Heart left ventricle (tissue), 16 donors: Measurements from ENCODE around the gene PXK. TPM values are rescaled to one million over a fixed set of nuclear protein-coding genes. Genes with fewer than 3 reads are reported as not detected.

Experiments
- ATAC-seq, 4 donors: fragments of 200-7000 bp; cut with Tn5 transposase; one replicate each; pipeline ENCODE4 v1.9.1; 2020 to 2022; ENCODE audit warnings: moderate library complexity in 4 of 4, mild to moderate bottlenecking in 3 of 4, moderate number of reproducible peaks in 1 of 4
- DNase-seq, 5 donors: peaks; one replicate each; pipeline ENCODE4 v3.0.0-alpha.2; 2020
- H3K27ac ChIP-seq, 12 donors: fragments of 200-600 bp; sonication (generic) in 4 of 12; one replicate each; pipeline versions ENCODE4 v1.5.0 to v1.8.0; 2016 to 2022; ENCODE audit warnings: mild to moderate bottlenecking in 2 of 12
- H3K27me3 ChIP-seq, 9 donors: fragments of 200-600 bp; sonication (generic) in 2 of 9; one replicate each; pipeline versions ENCODE4 v1.5.1 to v1.8.0; 2016 to 2022; ENCODE audit warnings: mild to moderate bottlenecking in 3 of 9
- H3K36me3 ChIP-seq, 9 donors: fragments of 200-600 bp; sonication (generic) in 2 of 9; one replicate each; pipeline versions ENCODE4 v1.5.0 to v1.8.0; 2018 to 2022; ENCODE audit warnings: mild to moderate bottlenecking in 2 of 9
- H3K4me1 ChIP-seq, 12 donors: fragments of 200-600 bp; sonication (generic) in 4 of 12; one replicate each; pipeline versions ENCODE4 v1.5.0 to v1.8.0; 2016 to 2022; ENCODE audit warnings: mild to moderate bottlenecking in 3 of 12
- H3K4me3 ChIP-seq, 12 donors: fragments of 200-600 bp; sonication (generic) in 4 of 12; one replicate each; pipeline versions ENCODE4 v1.5.0 to v1.8.0; 2017 to 2022; ENCODE audit warnings: mild to moderate bottlenecking in 9 of 12, moderate library complexity in 4 of 12
- H3K9me3 ChIP-seq, 12 donors: fragments of 200-600 bp; sonication (generic) in 4 of 12; one replicate each; pipeline versions ENCODE4 v1.5.0 to v1.8.0; 2016 to 2022; ENCODE audit warnings: mild to moderate bottlenecking in 1 of 12
- POLR2A ChIP-seq, 2 donors: fragments of 450-650 bp; IDR thresholded peaks; one replicate each; pipeline ENCODE4 v1.6.1; 2017; ENCODE audit warnings: antibody characterized with exemption in 2 of 2, mild to moderate bottlenecking in 2 of 2, moderate library complexity in 2 of 2
- WGBS, 4 donors: extraction: QIAGEN DNeasy Blood & Tissue Kit in 2 of 4; methylation state at CpG; one replicate each; pipeline versions ENCODE4 v1.1.5 to v1.1.7; 2013 to 2018; 5-methylcytosine and 5-hydroxymethylcytosine counted together
- intact Hi-C, 10 donors: fragments of 100-400 bp; cut with DNase I; formaldehyde crosslinking; loops; one replicate each; pipeline versions ENCODE4 v1.11.1 to v1.14.2; 2022
- polyA plus RNA-seq, 2 donors: library from polyadenylated mRNA; stranded (reverse); fragments of 200-250 nt; gene quantifications; one replicate each; pipeline ENCODE4 v1.2.3, GENCODE V29; 2013
- total RNA-seq, 9 donors: library from RNA; depleted of rRNA in 2 of 9; stranded (reverse); fragments of >200 nt in 2 of 9; fragmentation: NEBNext Ultra II Directional in 3 of 9; extraction: Animal tissue kit (Norgen Biotek cat#: 25700) in 3 of 9; gene quantifications; one replicate each; pipeline versions ENCODE4 v1.1.0 to v1.2.4, GENCODE V29; 2016 to 2023
- TF ChIP-seq, protein P1 (sequence below), 12 donors: fragments of 200-600 bp; sonication (generic) in 4 of 12; IDR thresholded peaks; one replicate each; pipeline versions ENCODE4 v1.5.0 to v1.8.0; 2018 to 2022; ENCODE audit warnings: antibody characterized with exemption in 12 of 12, mild to moderate bottlenecking in 5 of 12
- donor health status: ischemic (EF 13 %, LVEDD 7.1; RV severe dilation, severe dysfunction).
- donor health status: healthy with polysubstance abuse.
- donor health status: DM: no; HTN: yes; CAD: no.
- donor health status: DM: no; HTN: no; CAD: no.
- donor health status: ischemic (EF 25% LVEDD 6.9; RV normal size, moderate dysfunction).
- donor health status: ischemic (EF 25% LVEDD 5.7; RV mildly dilated, moderate dysfunction).
- donor health status: healthy.
- donor health status: DM: yes; HTN: yes; CAD: no.
- donor health status: ischemic (EF 35%, LVEDD 5.7; RV mildly dilated, moderate dysfunction).
- donor health status: nonischemic (EF 11% LVEDD 7.7; RV severe dilation, severe dysfunction).
- donor health status: DM: yes; HTN: yes; CAD: no.
- donor health status: PGD.
- donor health status: ischemic (EF 29% LVEDD 5.4; RV normal size, mild dysfunction).
- donor health status: nonischemic (EF 23%, LVEDD 6.1; RV moderate dilation, normal function).

The PXK gene
- total and polyA plus RNA-seq, 11 donors, result 3.4 to 24.3 (median 12.7) TPM

DNA sequence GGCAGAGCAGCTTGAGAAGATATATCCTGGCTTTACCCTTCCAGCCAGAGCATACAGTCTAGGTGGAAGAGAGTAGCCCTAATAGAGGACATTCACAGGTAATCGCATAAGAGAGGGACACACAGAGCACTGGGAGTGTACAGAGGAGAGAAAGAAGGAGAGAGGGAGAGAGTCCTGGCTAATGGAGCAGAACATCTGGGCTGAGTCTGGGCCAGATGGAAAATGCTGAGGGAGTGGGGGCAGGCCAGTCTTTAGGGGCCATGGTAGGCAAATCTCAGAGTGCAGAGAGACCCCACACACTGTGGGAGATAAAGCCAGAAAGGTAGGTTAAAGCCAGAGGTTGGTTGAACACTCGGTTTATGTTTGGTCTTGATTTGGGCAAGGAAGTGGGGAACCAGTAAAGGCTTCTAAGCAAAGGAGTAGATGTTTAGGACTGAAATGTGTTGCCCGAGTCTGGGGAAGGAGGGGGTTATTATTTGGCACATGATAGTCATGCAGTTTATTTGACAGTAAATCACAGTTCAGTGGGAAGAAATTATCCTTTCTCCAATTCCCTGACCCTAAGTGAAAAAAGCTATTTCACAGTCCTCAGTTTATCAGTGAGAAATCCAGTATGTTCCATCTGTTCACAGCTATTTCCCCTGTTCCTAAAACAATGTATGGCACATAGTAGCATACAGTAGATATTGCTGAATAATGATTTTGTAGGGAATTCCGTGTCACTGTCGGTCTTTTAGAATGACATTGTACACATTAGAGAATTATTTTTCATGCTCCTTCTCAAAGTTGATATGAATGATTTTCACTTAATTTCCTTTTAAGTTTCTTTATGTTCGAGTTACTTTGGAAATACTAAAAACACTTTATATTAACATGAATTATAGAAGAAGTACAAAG, 55.2 kb downstream of the PXK start:
- intact Hi-C loops, result loop anchor here in 1 of 10 donors (2.0 kb wide), 1 partner anchor 51 kb away; no protein-coding TSS in a partner anchor
- no peaks in the 10 kb centered on the region for H3K27me3 ChIP-seq
- H3K36me3 ChIP-seq, result peaks cover 0 to 32% (median 11%) of the 10 kb centered on the region in 9 donors
- WGBS, 4 donors, result 75 to 83% (median 79%) methylated on average over 6 of the region's 6 CpGs
- no peak overlapping the region for H3K4me3 ChIP-seq
- no peak for DNase-seq
- H3K4me1 ChIP-seq, result peaks cover 0 to 62% (median 36%) of the 10 kb centered on the region in 12 donors
- TF ChIP-seq, protein P1, sequence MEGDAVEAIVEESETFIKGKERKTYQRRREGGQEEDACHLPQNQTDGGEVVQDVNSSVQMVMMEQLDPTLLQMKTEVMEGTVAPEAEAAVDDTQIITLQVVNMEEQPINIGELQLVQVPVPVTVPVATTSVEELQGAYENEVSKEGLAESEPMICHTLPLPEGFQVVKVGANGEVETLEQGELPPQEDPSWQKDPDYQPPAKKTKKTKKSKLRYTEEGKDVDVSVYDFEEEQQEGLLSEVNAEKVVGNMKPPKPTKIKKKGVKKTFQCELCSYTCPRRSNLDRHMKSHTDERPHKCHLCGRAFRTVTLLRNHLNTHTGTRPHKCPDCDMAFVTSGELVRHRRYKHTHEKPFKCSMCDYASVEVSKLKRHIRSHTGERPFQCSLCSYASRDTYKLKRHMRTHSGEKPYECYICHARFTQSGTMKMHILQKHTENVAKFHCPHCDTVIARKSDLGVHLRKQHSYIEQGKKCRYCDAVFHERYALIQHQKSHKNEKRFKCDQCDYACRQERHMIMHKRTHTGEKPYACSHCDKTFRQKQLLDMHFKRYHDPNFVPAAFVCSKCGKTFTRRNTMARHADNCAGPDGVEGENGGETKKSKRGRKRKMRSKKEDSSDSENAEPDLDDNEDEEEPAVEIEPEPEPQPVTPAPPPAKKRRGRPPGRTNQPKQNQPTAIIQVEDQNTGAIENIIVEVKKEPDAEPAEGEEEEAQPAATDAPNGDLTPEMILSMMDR (IDR thresholded peaks at IDR 0.05), result no peak
- TF ChIP-seq POLR2A (IDR thresholded peaks at IDR 0.05), result no peak
- ATAC-seq, result peak; percentile 31 to 41 (median 36)
- no peaks in the 10 kb centered on the region for H3K9me3 ChIP-seq
- H3K27ac ChIP-seq, result peak overlapping the region in 11 of 12 donors; percentile 2 to 76 (median 61)

DNA sequence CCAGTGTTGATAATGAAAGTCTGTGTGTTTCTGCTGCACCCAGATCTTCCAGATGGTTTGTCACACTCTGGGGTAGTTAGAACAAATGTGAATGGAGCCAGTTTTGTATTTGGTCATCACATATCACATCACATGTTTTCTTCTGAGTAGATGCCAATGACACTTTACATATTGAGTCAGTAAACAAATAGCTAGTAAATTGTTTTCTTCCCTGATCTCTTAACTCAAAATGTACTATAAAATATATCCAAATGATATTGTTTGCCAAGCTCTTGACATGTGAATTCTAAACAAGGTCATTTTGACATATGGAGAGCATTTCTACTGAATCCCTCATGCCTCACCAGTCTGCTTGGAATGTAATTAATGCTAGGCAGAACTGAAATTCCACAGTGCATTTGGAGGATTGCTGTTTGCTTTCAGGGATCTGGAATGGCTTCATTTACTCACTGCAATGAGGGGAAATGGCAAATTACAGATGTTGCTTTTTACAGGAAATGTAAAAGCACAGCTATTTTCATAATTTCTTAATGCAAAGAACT, 55.9 kb downstream of the PXK start:
- Histone ChIP-seq H3K27me3 (no peaks in the 10 kb centered on the region), H3K36me3 (peaks cover 0 to 29% (median 6%) of the 10 kb centered on the region in 9 donors), H3K4me3 (no peak overlapping the region), H3K27ac (peak overlapping the region in 9 of 12 donors; percentile 13 to 76 (median 64)), H3K4me1 (peaks cover 0 to 62% (median 36%) of the 10 kb centered on the region in 12 donors), H3K9me3 (no peaks in the 10 kb centered on the region)
- TF ChIP-seq, protein P1 (IDR thresholded peaks at IDR 0.05), result no peak
- no peak for TF ChIP-seq POLR2A (IDR thresholded peaks at IDR 0.05)
- intact Hi-C loops, result loop anchor here in 1 of 10 donors (2.0 kb wide), 1 partner anchor 52 kb away; no protein-coding TSS in a partner anchor
- peak in 2 of 4 donors; percentile 48 to 49 for ATAC-seq
- DNase-seq, result no peak

DNA sequence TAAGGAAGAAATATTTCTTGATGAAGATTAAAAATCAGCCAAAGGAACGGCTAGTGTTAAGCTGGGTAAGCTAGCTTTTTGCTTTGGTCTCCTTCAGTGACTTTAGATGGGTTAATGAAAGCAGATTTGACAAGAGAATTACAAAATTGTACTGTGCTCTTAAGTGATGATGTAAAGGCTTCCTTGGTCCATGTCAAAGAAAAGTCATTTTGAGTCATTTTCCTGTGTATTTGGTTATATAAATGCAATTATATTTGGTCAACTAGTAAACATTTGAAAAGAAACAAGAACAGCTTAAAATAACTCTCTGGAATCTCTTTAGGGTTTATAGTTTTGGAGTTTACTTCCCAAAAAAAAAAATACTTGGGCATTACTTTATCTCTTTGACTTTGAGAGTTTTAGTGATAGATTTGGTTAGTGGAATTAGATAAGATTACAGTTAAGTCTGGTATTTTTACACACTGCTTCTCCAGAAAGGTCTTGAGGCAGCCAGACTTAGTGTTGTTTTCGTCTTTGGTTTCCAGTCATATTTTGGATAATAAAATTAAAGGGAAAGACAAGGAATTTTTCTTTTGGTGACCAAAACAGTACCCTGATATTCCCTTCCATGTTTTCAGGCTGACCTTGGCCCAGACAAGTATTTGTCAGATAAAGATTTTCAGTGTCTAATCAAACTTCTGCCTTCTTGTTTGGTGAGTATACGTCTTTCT, 58.6 kb downstream of the PXK start:
- Histone ChIP-seq H3K9me3 (no peaks in the 10 kb centered on the region), H3K36me3 (peaks cover 0 to 32% (median 18%) of the 10 kb centered on the region in 9 donors), H3K27ac (peak overlapping the region in 9 of 12 donors; percentile 1 to 59 (median 52)), H3K4me1 (peaks cover 0 to 51% (median 34%) of the 10 kb centered on the region in 12 donors), H3K4me3 (peak overlapping the region in 5 of 12 donors; percentile 0 to 30 (median 26)), H3K27me3 (no peaks in the 10 kb centered on the region)
- DNase-seq, result no peak
- TF ChIP-seq, protein P1 (IDR thresholded peaks at IDR 0.05), result no peak
- TF ChIP-seq POLR2A (IDR thresholded peaks at IDR 0.05), result no peak
- WGBS, 4 donors, result 47 to 64% (median 51%) methylated on average over 3 of the region's 3 CpGs
- ATAC-seq, result peak in 1 of 4 donors; percentile 12
- intact Hi-C loops, result no loop called here
